Activated naive CD4-positive, alpha-beta T cell treated with anti-CD3 and anti-CD28 coated beads for 36 hours (primary cell): ENCODE data around the gene DNAI1. TPM values are rescaled to one million over a fixed set of nuclear protein-coding genes. Genes with fewer than 3 reads are reported as not detected.
"Not testable (repeated sequence)": the region's sequence is repeated elsewhere in the genome, so short reads cannot be mapped to it uniquely, and the experiment has no call there.

Experiments
- CTCF ChIA-PET: fragments of 350-600 bp; sonication (Branson Sonifier 250); formaldehyde crosslinking; loops from one replicate; lab custom pipeline; 2021; ENCODE audit warnings: antibody characterized with exemption; lab: Charles Lee
- DNase-seq: peaks from one replicate; pipeline ENCODE4 v3.0.0-alpha.2; 2020
- H3K27ac Mint-ChIP-seq: one replicate; pipeline ENCODE4 v1.8.0; 2021; ENCODE audit warnings: mild to moderate bottlenecking, mixed read lengths
- H3K27me3 Mint-ChIP-seq: one replicate; pipeline ENCODE4 v1.8.0; 2021; ENCODE audit warnings: low read depth, mixed read lengths
- H3K36me3 Mint-ChIP-seq: one replicate; pipeline ENCODE4 v1.8.0; 2021; ENCODE audit warnings: low read depth, mixed read lengths
- H3K4me1 Mint-ChIP-seq: one replicate; pipeline ENCODE4 v1.8.0; 2021; ENCODE audit warnings: low read depth, mixed read lengths
- H3K4me3 Mint-ChIP-seq: one replicate; pipeline ENCODE4 v1.8.0; 2021; ENCODE audit warnings: mild to moderate bottlenecking, moderate library complexity, mixed read lengths
- H3K9me3 Mint-ChIP-seq: one replicate; pipeline ENCODE4 v1.8.0; 2021; ENCODE audit warnings: mixed read lengths
- intact Hi-C: fragments of 100-400 bp; cut with micrococcal nuclease; formaldehyde crosslinking; loops from one replicate; pipeline ENCODE4 v1.15.1; 2023
- total RNA-seq, 2 experiments: library from RNA; stranded (reverse); gene quantifications; one replicate each; pipeline ENCODE4 v1.2.3, GENCODE V29; 2021

DNAI1 gene
- total RNA-seq, 2 experiments from 2014 or later = 0.26 TPM; not detected in 1

GRCh38 chr9:34465468-34465867 is 6.9 kb downstream of the DNAI1 start:
- peaks cover 4% of the 10 kb centered on the region for H3K4me1 Mint-ChIP-seq
- no peak overlapping the region for H3K27ac Mint-ChIP-seq
- CTCF ChIA-PET = interaction anchor here (1.0 to 1.3 kb wide), 3 partner anchors 35 to 169 kb away, joined by 3 read pairs; no protein-coding TSS in a partner anchor
- intact Hi-C loops = no loop called here
- H3K9me3 Mint-ChIP-seq = no peaks in the 10 kb centered on the region
- H3K4me3 Mint-ChIP-seq = no peak overlapping the region
- no peaks in the 10 kb centered on the region for H3K27me3 Mint-ChIP-seq
- no peaks in the 10 kb centered on the region for H3K36me3 Mint-ChIP-seq
- DNase-seq = no peak

GRCh38 chr9:34475097-34475496 is 16.5 kb downstream of the DNAI1 start:
- CTCF ChIA-PET = no interaction called here

GRCh38 chr9:34477541-34477940 is 18.9 kb downstream of the DNAI1 start:
- DNase-seq = no peak
- no peak overlapping the region for H3K4me3 Mint-ChIP-seq
- no peaks in the 10 kb centered on the region for H3K4me1 Mint-ChIP-seq
- intact Hi-C loops = no loop called here
- H3K27me3 Mint-ChIP-seq = peaks cover 2% of the 10 kb centered on the region
- CTCF ChIA-PET = interaction anchor here (1.4 kb wide), 1 partner anchor 74 kb away, joined by 4 read pairs; no protein-coding TSS in a partner anchor
- H3K27ac Mint-ChIP-seq = no peak overlapping the region
- H3K36me3 Mint-ChIP-seq = no peaks in the 10 kb centered on the region
- H3K9me3 Mint-ChIP-seq = no peaks in the 10 kb centered on the region

More at GRCh38 chr9:34475097-34475496, 16.5 kb downstream of the DNAI1 start:
- H3K27ac Mint-ChIP-seq = no peak overlapping the region
- H3K4me1 Mint-ChIP-seq = no peaks in the 10 kb centered on the region
- H3K9me3 Mint-ChIP-seq = no peaks in the 10 kb centered on the region
- DNase-seq = no peak
- intact Hi-C loops = no loop called here
- H3K36me3 Mint-ChIP-seq = no peaks in the 10 kb centered on the region
- peaks cover 2% of the 10 kb centered on the region for H3K27me3 Mint-ChIP-seq
- no peak overlapping the region for H3K4me3 Mint-ChIP-seq

- H3K27me3 Mint-ChIP-seq = peaks cover 2% of the 10 kb centered on the region
- no peaks in the 10 kb centered on the region for H3K9me3 Mint-ChIP-seq
- intact Hi-C loops = no loop called here
- DNase-seq = no peak
- no peaks in the 10 kb centered on the region for H3K4me1 Mint-ChIP-seq
- CTCF ChIA-PET = no interaction called here
- no peak overlapping the region for H3K27ac Mint-ChIP-seq
- no peaks in the 10 kb centered on the region for H3K36me3 Mint-ChIP-seq
- H3K4me3 Mint-ChIP-seq = no peak overlapping the region
Measured at GRCh38 chr9:34479431-34479866, 20.8 kb downstream of the DNAI1 start.

- H3K27me3 Mint-ChIP-seq, H3K36me3 Mint-ChIP-seq, H3K27ac Mint-ChIP-seq: not testable (repeated sequence)
Measured at GRCh38 chr9:34481620-34482019, 23.0 kb downstream of the DNAI1 start.

GRCh38 chr9:34482746-34483145 is 24.1 kb downstream of the DNAI1 start:
- H3K9me3 Mint-ChIP-seq, H3K27me3 Mint-ChIP-seq, H3K27ac Mint-ChIP-seq, H3K4me1 Mint-ChIP-seq, DNase-seq, H3K4me3 Mint-ChIP-seq, H3K36me3 Mint-ChIP-seq, intact Hi-C loops: not testable (repeated sequence)
- CTCF ChIA-PET = interaction anchor here (0.7 kb wide), 1 partner anchor 38 kb away, joined by 4 read pairs; no protein-coding TSS in a partner anchor

More at GRCh38 chr9:34481620-34482019, 23.0 kb downstream of the DNAI1 start:
- CTCF ChIA-PET, H3K4me3 Mint-ChIP-seq, intact Hi-C loops, DNase-seq, H3K9me3 Mint-ChIP-seq, H3K4me1 Mint-ChIP-seq: not testable (repeated sequence)

GRCh38 chr9:34484678-34485077 is 26.1 kb downstream of the DNAI1 start:
- Mint-ChIP-seq H3K27me3 (peaks cover 7% of the 10 kb centered on the region), H3K4me3 (no peak overlapping the region), H3K36me3 (no peaks in the 10 kb centered on the region), H3K27ac (no peak overlapping the region), H3K4me1 (no peaks in the 10 kb centered on the region), H3K9me3 (no peaks in the 10 kb centered on the region)
- CTCF ChIA-PET = interaction anchor here (0.6 kb wide), 1 partner anchor 411 kb away, joined by 3 read pairs; no protein-coding TSS in a partner anchor
- DNase-seq = no peak
- intact Hi-C loops = no loop called here

- CTCF ChIA-PET = no interaction called here
- peaks cover 7% of the 10 kb centered on the region for H3K27me3 Mint-ChIP-seq
- no peak overlapping the region for H3K27ac Mint-ChIP-seq
- no peak for DNase-seq
- no peaks in the 10 kb centered on the region for H3K36me3 Mint-ChIP-seq
- H3K9me3 Mint-ChIP-seq = no peaks in the 10 kb centered on the region
- intact Hi-C loops = no loop called here
- H3K4me3 Mint-ChIP-seq = no peak overlapping the region
- no peaks in the 10 kb centered on the region for H3K4me1 Mint-ChIP-seq
Measured at GRCh38 chr9:34485822-34486221, 27.2 kb downstream of the DNAI1 start.

GRCh38 chr9:34486572-34486971 is 28.0 kb downstream of the DNAI1 start:
- Mint-ChIP-seq H3K9me3 (no peaks in the 10 kb centered on the region), H3K27ac (no peak overlapping the region), H3K4me3 (no peak overlapping the region), H3K4me1 (no peaks in the 10 kb centered on the region), H3K36me3 (no peaks in the 10 kb centered on the region), H3K27me3 (peaks cover 12% of the 10 kb centered on the region)
- intact Hi-C loops = no loop called here
- no peak for DNase-seq
- CTCF ChIA-PET = no interaction called here

- H3K4me1 Mint-ChIP-seq = no peaks in the 10 kb centered on the region
- CTCF ChIA-PET = interaction anchor here (0.6 to 1.5 kb wide), 6 partner anchors 11 to 1357 kb away, joined by 3 to 4 read pairs (median 4); no protein-coding TSS in a partner anchor
- intact Hi-C loops = no loop called here
Measured at GRCh38 chr9:34490360-34490759, 31.8 kb downstream of the DNAI1 start.

GRCh38 chr9:34490760-34491159 is 32.2 kb downstream of the DNAI1 start:
- Mint-ChIP-seq H3K9me3 (no peaks in the 10 kb centered on the region), H3K36me3 (no peaks in the 10 kb centered on the region), H3K27me3 (peaks cover 14% of the 10 kb centered on the region), H3K4me1 (no peaks in the 10 kb centered on the region), H3K27ac (no peak overlapping the region), H3K4me3 (no peak overlapping the region)
- intact Hi-C loops = no loop called here
- DNase-seq = no peak
- CTCF ChIA-PET = interaction anchor here (0.9 to 1.5 kb wide), 3 partner anchors 10 to 102 kb away, joined by 3 to 4 read pairs (median 4); no protein-coding TSS in a partner anchor

More at GRCh38 chr9:34490360-34490759, 31.8 kb downstream of the DNAI1 start:
- no peak for DNase-seq
- H3K27me3 Mint-ChIP-seq = peaks cover 14% of the 10 kb centered on the region
- H3K9me3 Mint-ChIP-seq = no peaks in the 10 kb centered on the region
- H3K4me3 Mint-ChIP-seq = no peak overlapping the region
- H3K27ac Mint-ChIP-seq = no peak overlapping the region
- no peaks in the 10 kb centered on the region for H3K36me3 Mint-ChIP-seq

- Mint-ChIP-seq H3K36me3 (no peaks in the 10 kb centered on the region), H3K4me3 (no peak overlapping the region), H3K4me1 (no peaks in the 10 kb centered on the region), H3K9me3 (no peaks in the 10 kb centered on the region), H3K27me3 (peaks cover 13% of the 10 kb centered on the region), H3K27ac (no peak overlapping the region)
- DNase-seq = no peak
- intact Hi-C loops = no loop called here
- CTCF ChIA-PET = interaction anchor here (0.9 to 1.3 kb wide), 3 partner anchors 9 to 101 kb away, joined by 3 to 4 read pairs (median 4); no protein-coding TSS in a partner anchor
Measured at GRCh38 chr9:34491596-34491995, 33.0 kb downstream of the DNAI1 start.

- Mint-ChIP-seq H3K4me1 (no peaks in the 10 kb centered on the region), H3K9me3 (no peaks in the 10 kb centered on the region), H3K4me3 (no peak overlapping the region), H3K27ac (no peak overlapping the region), H3K36me3 (no peaks in the 10 kb centered on the region), H3K27me3 (peaks cover 11% of the 10 kb centered on the region)
- no peak for DNase-seq
- CTCF ChIA-PET = interaction anchor here (1.3 kb wide), 1 partner anchor 9 kb away, joined by 4 read pairs; no protein-coding TSS in a partner anchor
- intact Hi-C loops = no loop called here
Measured at GRCh38 chr9:34492051-34492450, 33.4 kb downstream of the DNAI1 start.
